Prostate gland (tissue), 2 donors: ENCODE results near the gene PLXNB3.

Experiments
- POLR2A ChIP-seq: fragments of 450-650 bp; IDR thresholded peaks from one replicate; pipeline ENCODE4 v1.6.1; 2016; ENCODE audit warnings: antibody characterized with exemption, mild to moderate bottlenecking
- POLR2AphosphoS5 ChIP-seq: sonication (generic); formaldehyde crosslinking; IDR thresholded peaks from one replicate; pipeline ENCODE4 v1.6.1; 2017; ENCODE audit warnings: antibody characterized with exemption
- TF ChIP-seq, protein P1 (sequence below), 4 experiments: fragments of 200-600 bp in 2 of 4; fragments of 450-650 bp in 2 of 4; sonication (generic) in 2 of 4; IDR thresholded peaks; 1 replicate in 3 of 4; 2 replicates in 1 of 4; pipeline ENCODE4 v1.5.1; 2016 to 2019; ENCODE audit warnings: antibody characterized with exemption in 4 of 4, mild to moderate bottlenecking in 2 of 4, moderate library complexity in 2 of 4

- TF ChIP-seq, protein P1, sequence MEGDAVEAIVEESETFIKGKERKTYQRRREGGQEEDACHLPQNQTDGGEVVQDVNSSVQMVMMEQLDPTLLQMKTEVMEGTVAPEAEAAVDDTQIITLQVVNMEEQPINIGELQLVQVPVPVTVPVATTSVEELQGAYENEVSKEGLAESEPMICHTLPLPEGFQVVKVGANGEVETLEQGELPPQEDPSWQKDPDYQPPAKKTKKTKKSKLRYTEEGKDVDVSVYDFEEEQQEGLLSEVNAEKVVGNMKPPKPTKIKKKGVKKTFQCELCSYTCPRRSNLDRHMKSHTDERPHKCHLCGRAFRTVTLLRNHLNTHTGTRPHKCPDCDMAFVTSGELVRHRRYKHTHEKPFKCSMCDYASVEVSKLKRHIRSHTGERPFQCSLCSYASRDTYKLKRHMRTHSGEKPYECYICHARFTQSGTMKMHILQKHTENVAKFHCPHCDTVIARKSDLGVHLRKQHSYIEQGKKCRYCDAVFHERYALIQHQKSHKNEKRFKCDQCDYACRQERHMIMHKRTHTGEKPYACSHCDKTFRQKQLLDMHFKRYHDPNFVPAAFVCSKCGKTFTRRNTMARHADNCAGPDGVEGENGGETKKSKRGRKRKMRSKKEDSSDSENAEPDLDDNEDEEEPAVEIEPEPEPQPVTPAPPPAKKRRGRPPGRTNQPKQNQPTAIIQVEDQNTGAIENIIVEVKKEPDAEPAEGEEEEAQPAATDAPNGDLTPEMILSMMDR (IDR thresholded peaks at IDR 0.05) = no peak
- TF ChIP-seq POLR2A (no peak), POLR2AphosphoS5 (no peak)
Measured at GRCh38 chrX:153778684-153779101, 14.6 kb downstream of the PLXNB3 start.
